Suppressor macrophage treated with lipopolysaccharide for 1 hour (primary cell): Measurements from ENCODE around the gene DOCK10.

Source experiments
- DNase-seq, 3 donors: peaks; one replicate each; pipeline ENCODE4 v3.0.0-alpha.2; 2020 to 2022

DOCK10 gene

DNA sequence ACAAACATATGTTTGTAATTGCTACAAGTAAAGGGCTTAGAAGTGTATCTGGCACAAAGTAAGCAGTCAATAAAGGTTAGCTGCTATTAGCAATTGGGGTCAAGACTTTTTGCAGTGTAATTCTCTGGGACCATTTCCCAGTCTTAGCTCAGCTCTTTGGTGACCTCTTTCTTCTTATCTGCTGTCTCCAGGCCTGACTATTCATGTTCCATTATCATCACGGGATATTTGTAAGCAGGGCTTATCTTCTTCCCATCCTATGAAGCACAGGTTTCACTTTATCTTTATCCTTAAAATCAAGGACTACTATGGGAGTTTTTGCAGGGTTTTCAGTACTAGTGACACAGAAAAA lies 131.7 kb downstream of the DOCK10 start:
- no peak for DNase-seq

DNA sequence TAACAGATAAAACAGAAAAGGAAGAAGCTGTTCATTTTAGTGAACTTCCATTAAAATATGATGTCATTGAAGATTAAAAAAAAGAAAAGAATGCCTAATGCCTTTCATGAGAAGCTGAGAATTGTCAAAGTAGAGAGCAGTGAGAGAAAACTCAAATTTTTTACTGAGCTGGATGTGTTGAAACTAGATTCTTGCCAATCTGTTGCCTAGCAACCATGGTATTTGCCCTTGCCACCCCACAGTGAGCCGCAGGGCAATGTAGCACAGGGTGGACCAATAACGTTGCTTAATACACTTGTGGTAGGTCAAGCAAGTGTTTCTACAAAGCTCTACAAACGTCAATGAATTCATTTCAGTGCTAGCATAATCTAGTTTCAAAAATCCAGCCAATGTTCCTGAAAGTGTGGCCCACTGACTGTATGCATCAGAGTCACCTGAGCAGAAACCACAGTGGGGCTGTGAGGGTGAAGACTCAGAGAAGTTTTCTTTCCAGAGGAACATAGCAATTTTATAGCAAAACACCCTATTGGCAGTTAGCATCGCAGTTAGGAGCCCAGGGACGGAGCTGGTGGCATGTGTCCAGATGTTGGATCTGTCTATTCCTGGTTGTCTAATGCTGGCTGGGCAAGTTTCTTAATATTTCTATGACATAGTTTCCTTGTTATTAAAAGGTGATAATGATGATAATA lies 132.2 kb downstream of the DOCK10 start:
- peak; percentile 61 to 75 (median 69) for DNase-seq

GRCh38 chr2:224908818-224909217 lies 133.4 kb downstream of the DOCK10 start:
- no peak for DNase-seq

GRCh38 chr2:224904381-224904780 lies 137.9 kb downstream of the DOCK10 start:
- peak; percentile 37 to 73 (median 68) for DNase-seq

GRCh38 chr2:224903621-224904020 lies 138.6 kb downstream of the DOCK10 start:
- DNase-seq: no peak

GRCh38 chr2:224901121-224901676 lies 141.1 kb downstream of the DOCK10 start:
- peak in 2 of 3 donors; percentile 39 to 40 for DNase-seq

- no peak for DNase-seq
Observed at GRCh38 chr2:224895377-224895776, 146.9 kb downstream of the DOCK10 start.

GRCh38 chr2:224894356-224894755 lies 147.9 kb downstream of the DOCK10 start:
- peak; percentile 71 to 94 (median 91) for DNase-seq

- peak in 1 of 3 donors; percentile 38 for DNase-seq
Observed at GRCh38 chr2:224893848-224894247, 148.4 kb downstream of the DOCK10 start.

DNA sequence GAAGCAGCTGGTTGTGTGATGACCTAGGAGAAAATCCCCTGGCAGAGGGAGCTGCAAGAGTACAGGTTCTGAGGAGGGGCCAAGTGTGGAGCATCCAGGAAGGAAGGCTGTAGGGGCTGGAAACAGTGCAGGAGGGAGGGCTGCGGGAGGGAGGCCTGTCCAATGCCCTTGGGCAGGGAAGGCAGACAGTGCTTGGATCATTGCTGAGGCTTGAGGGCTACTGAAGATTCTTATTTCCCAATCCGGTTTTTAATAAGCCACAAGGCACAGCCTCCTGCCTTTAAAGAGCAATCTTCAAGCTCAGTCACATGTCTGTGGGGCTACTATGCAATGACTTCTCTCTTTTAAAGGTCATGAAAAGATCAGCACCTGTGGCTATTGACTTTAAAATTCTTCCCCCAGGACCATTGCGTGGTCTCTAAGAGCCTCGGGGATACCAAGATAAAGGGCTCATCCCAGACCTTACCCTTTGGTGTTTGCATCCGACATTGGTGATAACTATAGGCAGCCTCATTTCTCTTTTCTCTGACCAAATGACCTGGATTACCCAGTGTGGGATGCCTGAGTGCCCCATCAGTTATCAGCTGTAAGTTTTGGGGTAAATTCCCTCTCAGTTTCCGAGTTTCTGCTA lies 149.6 kb downstream of the DOCK10 start:
- DNase-seq: peak; percentile 39 to 54 (median 50)

GRCh38 chr2:224890372-224890771 lies 151.9 kb downstream of the DOCK10 start:
- DNase-seq: peak; percentile 47 to 79 (median 77)

DNA sequence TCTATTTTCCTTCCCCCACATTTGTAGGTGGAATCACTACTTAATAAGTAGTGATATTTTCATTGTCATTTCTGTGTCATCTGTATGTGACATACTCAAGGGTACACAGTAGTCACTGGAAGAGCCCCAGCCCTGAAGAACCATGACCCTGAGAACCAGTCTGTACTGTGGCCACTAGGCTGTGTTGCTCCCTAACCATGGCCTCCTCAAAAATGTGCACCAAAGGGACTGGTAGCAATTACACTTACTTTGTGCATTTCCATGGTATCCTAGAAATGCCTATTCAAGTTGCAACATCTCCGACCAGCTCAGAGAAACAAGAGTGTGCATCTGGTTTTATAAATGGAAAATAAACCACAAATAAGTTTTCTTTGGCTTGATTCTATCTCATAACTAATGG lies 155.1 kb downstream of the DOCK10 start:
- peak; percentile 31 to 50 (median 44) for DNase-seq

DNA sequence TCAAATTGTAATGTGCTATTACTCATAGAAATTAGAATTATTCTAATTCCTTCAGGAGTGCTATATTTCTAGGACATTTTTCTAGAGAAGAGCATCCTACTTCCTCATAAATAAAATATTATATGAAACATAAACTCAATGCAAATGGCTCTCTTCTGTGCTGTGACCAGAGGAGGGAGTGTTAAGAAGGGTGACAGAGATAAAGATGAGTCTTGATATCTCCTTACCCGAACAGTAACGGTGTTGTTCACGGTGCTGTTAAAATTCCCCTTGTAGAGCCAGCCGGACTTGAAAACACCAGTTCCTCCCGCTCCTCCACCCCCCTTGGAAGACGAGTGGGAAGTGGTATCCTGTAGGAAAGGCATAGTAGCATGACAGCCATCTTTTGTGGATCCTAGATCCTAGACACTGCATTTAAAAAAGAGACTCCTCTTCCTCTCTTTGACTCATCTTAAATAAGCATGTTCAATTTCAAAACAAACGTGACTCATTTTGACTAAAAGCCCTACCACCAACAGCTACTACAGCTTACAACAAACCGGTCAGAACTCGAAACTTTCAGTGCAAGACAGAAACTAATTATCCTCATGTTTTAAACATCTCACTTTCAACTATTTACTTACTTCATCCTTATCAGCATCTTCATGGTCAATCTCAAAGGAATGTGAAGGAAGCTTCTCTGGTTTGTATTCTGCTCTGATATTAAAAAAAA lies 156.3 kb downstream of the DOCK10 start:
- peak; percentile 61 to 90 (median 88) for DNase-seq

DNA sequence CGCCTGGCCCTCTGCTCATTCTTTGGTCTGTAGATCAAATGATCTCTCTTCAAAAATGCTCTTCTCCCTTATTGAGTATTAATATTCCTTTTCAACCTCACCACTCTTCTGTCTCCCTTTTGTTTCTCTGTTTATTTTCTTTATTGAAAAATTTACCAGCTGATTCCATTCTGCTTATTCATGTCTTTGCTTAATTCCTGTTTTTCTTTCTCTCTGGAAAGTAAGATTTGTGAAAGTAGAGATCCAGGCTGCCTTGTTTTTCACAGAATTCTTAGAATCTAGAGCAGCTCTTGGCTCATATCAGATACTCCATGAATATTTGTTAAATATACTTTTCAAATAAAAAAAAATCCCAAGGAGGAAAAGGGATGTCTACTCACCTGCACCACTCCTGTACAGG lies 157.0 kb downstream of the DOCK10 start:
- no peak for DNase-seq

DNA sequence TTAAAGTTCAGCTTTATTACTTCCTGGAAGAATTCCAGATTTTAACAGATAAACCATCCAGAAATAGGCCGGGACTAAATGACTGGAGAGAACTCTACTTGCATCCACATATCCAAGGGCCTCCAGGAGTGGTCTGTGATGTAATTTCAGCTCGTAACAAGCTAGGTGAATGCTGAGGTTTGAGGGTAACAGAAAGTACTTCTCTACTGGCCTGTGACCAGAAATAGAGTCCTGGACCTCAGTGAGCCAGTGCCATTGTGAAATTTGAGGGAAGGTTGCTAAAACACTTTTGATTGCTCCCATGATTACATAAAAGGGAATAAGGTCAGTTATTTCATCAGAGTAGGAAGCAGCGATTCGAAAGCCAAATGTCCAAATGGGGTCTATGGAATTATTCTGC lies 158.1 kb downstream of the DOCK10 start:
- peak; percentile 64 to 80 (median 73) for DNase-seq

GRCh38 chr2:224883700-224884099 lies 158.6 kb downstream of the DOCK10 start:
- no peak for DNase-seq

GRCh38 chr2:224883172-224883516 lies 159.1 kb downstream of the DOCK10 start:
- no peak for DNase-seq

DNA sequence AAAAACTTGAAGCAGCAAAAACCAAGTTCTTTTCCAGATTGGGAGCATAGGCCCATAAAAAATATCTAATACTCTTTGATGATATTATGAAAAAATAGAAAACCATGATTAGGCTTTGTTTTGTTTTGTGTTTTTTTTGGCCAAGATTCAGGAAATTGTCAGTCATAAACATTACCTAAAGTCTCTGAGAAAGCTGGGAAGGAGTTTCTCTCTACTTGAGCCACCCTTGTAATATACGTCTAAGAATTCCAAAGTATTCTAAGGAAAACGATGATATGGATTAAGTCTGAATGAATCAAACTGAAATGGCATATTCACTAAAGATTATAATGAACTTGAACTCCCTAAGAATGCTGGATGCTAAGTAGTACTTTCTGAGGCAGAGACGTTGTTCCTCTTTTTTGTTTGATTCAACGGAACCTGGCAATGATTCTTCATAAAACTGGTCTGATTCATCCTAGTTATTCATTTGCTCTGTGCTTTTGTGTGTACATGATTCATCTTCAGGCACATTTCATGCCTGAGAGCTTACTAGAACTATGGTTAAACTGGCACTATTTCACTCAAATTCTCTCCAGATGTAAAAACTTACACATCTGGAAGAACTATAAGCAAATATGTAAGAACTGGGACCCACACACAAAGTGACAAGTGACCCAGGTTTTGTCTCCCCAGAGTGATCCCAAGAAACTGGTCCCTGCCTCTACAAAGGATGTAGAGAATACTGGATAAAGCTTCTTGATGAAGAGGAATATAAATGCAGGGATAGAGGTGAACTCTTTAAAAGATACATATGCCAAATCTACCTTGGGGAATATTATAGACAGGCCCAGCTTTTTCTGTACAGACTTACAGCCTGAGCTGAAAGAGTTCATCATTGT lies 159.7 kb downstream of the DOCK10 start:
- peak; percentile 60 to 90 (median 86) for DNase-seq

- DNase-seq: no peak
Observed at GRCh38 chr2:224881846-224882245, 160.4 kb downstream of the DOCK10 start.

DNA sequence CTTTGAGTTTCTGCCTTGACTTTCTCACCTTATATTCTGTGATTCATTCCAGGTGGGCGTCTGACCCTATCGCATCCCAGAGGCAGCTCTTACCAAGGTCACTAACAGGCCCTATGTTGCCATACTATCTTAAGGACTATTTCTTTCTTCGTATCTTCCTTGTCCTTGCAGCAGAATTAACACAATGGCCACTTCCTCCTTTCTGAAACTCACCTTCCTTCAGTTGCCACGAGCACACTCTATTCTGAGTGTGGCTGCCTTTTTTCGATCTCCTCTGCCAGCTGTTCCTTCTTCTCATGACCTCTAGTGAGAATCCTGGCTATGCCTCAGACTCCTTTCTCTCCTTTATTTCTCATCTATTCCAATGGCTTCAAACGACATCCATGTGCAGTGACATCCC lies 165.7 kb downstream of the DOCK10 start:
- DNase-seq: no peak

- no peak for DNase-seq
Observed at GRCh38 chr2:224875841-224876240, 166.4 kb downstream of the DOCK10 start.

DNA sequence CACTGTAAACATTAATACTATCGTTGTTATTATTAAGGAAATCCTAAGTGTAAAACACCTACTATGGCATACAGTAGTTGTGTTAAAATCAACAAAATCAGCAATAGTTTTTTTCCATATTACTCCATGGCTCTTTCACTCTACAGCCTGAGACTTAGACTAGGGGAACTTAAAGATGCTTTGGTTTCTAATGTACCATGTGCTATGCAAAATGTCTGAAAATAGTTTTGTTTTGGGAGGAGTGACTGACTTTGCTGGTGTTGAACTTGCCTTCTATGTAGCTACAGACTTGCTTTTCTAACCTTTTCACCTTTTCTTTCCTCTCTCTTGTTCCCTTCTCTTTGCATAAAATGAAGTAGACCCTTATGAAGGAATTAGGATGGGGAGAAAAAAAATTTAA lies 167.1 kb downstream of the DOCK10 start:
- no peak for DNase-seq

- DNase-seq: no peak
Observed at GRCh38 chr2:224871813-224872212, 170.5 kb downstream of the DOCK10 start.
